Keratinocyte (primary cell): ENCODE results near the gene VSTM2A. TPM values are rescaled to one million over a fixed set of nuclear protein-coding genes. Genes with fewer than 3 reads are reported as not detected.

Experiments used
- DNase-seq: peaks from one replicate; pipeline ENCODE4 v3.0.0-alpha.2; 2011; ENCODE audit warnings: low read depth, missing footprints, low spot score
- FAIRE-seq: peaks from 2 replicates; lab custom pipeline; 2011; peaks lifted over from hg19 to GRCh38; lab: Jason Lieb, UNC
- H2AFZ ChIP-seq: 2 replicates; pipeline ENCODE4 v1.6.0; 2012; ENCODE audit warnings: low read length, control low read depth, inconsistent platforms; ENCODE audit not compliant: control insufficient read depth
- H3K27ac ChIP-seq: 2 replicates; pipeline ENCODE4 v1.5.1; 2011; ENCODE audit warnings: low read length; ENCODE audit not compliant: control insufficient read depth, insufficient read depth
- H3K27me3 ChIP-seq: 3 replicates; pipeline ENCODE4 v1.6.0; 2011; ENCODE audit warnings: low read length; ENCODE audit not compliant: control insufficient read depth, insufficient read depth; ENCODE audit errors: extremely low read depth
- H3K36me3 ChIP-seq, 2 experiments: 2 replicates in 1 of 2; 3 replicates in 1 of 2; pipeline ENCODE4 v1.5.1; 2011; ENCODE audit warnings: low read length in 2 of 2, mild to moderate bottlenecking in 1 of 2; ENCODE audit not compliant: control insufficient read depth in 2 of 2, insufficient read depth in 2 of 2; ENCODE audit errors: extremely low read depth in 1 of 2
- H3K4me1 ChIP-seq: 3 replicates; pipeline ENCODE4 v1.5.1; 2011; ENCODE audit warnings: low read length; ENCODE audit not compliant: control insufficient read depth, insufficient read depth; ENCODE audit errors: extremely low read depth
- H3K4me2 ChIP-seq: 3 replicates; pipeline ENCODE4 v1.6.0; 2011; ENCODE audit warnings: low read depth, low read length; ENCODE audit not compliant: control insufficient read depth, insufficient read depth; ENCODE audit errors: extremely low read depth
- H3K4me3 ChIP-seq, 3 experiments: fragments of 200-600 bp in 1 of 3; sonication (generic) in 1 of 3; 2 replicates in 2 of 3; 3 replicates in 1 of 3; pipeline ENCODE4 v1.5.1; 2011 to 2016; ENCODE audit warnings: low read length in 3 of 3, mild to moderate bottlenecking in 3 of 3, control low read depth in 2 of 3, inconsistent platforms in 1 of 3, low read depth in 1 of 3, mixed read lengths in 1 of 3, mixed run types in 1 of 3, moderate library complexity in 1 of 3; ENCODE audit not compliant: control insufficient read depth in 2 of 3, insufficient read depth in 2 of 3; ENCODE audit errors: extremely low read depth in 1 of 3
- H3K79me2 ChIP-seq: 2 replicates; pipeline ENCODE4 v1.6.0; 2012; ENCODE audit warnings: low read length; ENCODE audit not compliant: control insufficient read depth, insufficient read depth
- H3K9ac ChIP-seq: 3 replicates; pipeline ENCODE4 v1.6.0; 2011; ENCODE audit warnings: low read length; ENCODE audit not compliant: control insufficient read depth, insufficient read depth; ENCODE audit errors: extremely low read depth
- H3K9me1 ChIP-seq: 3 replicates; pipeline ENCODE4 v1.6.0; 2011; ENCODE audit warnings: low read length; ENCODE audit not compliant: control insufficient read depth, insufficient read depth; ENCODE audit errors: extremely low read depth
- H3K9me3 ChIP-seq: 2 replicates; pipeline ENCODE4 v1.5.1; 2012; ENCODE audit warnings: low read depth, low read length; ENCODE audit not compliant: control insufficient read depth
- H4K20me1 ChIP-seq: 3 replicates; pipeline ENCODE4 v1.6.0; 2011; ENCODE audit warnings: low read length; ENCODE audit not compliant: control insufficient read depth, insufficient read depth; ENCODE audit errors: extremely low read depth
- EZH2 ChIP-seq: IDR thresholded peaks from one replicate; pipeline ENCODE4 v1.6.1; 2012; ENCODE audit warnings: inconsistent platforms, mild to moderate bottlenecking, low read length, moderate library complexity
- dilution Hi-C: fragments of 300-500 bp; cut with MboI; formaldehyde crosslinking; loops from one replicate; pipeline ENCODE4 v1.7.0; 2020; ENCODE audit warnings: low sequenced_read_pairs; ENCODE audit not compliant: extremely low pct_ligation_motif_present
- polyA plus RNA-seq, 5 experiments: library from polyadenylated mRNA; depleted of rRNA in 3 of 5; stranded (reverse) in 3 of 5; stranded (forward) in 1 of 5; unstranded in 1 of 5; fragments of >200 nt; gene quantifications; 1 replicate in 1 of 5; 2 replicates in 3 of 5; 3 replicates in 1 of 5; pipeline versions ENCODE4 v1.2.1 to v1.2.3, GENCODE V29; 2011 to 2012; ENCODE audit warnings: missing spikeins in 2 of 5, low read depth in 1 of 5, low replicate concordance in 1 of 5
- TF ChIP-seq, protein P1 (sequence below), 3 experiments: IDR thresholded peaks in 1 of 3; conservative IDR thresholded peaks in 1 of 3; optimal IDR thresholded peaks in 1 of 3; 2 replicates in 2 of 3; 3 replicates in 1 of 3; pipeline versions ENCODE3 to v1.5.1; 2011; ENCODE audit warnings: low read length in 3 of 3, mild to moderate bottlenecking in 3 of 3, moderate library complexity in 2 of 3, control low read depth in 1 of 3, inconsistent platforms in 1 of 3; ENCODE audit not compliant: insufficient read depth in 2 of 3; ENCODE audit errors: extremely low read depth in 1 of 3

Gene VSTM2A
- polyA plus RNA-seq, 1 donor (not counting 4 experiments of a cell fraction or from before 2014, with no cell fraction given) = not detected

DNA sequence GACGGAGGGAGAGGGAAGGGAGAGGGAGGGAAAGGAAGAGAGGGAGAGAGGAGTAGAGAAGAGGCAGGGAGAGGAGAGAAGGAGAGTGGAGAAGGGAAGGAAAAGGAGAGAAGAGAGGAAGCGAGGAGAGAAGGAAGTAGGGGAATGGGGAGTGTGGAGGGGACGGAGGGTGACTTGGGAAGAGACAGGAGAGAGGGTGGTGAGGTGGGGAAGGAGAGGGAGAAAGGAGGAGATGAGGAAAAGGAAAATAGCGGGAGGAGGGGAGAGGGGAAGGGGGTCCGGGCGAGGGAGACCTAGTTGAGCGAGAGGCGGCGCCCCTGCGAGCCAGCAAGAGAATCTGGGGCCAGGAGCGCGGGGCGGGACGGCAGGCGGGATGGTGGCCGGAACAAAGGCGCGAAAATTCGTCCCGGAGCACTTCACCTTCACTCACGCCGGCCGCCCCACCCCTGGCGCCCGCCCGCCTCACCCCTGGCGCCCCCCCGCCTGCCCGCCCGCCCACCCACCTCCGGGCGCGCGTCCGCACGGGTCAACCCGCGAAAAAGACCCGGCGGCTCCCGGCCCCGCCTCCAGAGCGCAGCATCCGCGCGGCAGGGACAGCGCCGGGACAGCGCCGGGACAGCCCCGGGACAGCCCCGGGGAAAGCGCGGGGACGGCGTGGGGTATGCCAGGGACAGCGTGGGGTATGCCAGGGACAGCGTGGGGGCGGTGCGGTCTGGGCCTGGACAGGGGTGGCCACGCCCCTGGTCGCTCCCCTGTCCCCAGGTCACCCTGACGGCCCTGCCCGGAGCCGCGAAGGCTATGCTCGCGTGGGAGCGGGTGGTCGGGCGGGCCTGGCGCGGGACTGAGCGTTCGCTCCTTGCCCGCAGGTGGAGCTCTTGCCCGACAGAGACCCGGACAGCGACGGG, 4.2 kb downstream of the VSTM2A start:
- no peaks in the 10 kb centered on the region for H3K9me3 ChIP-seq
- peak overlapping the region; percentile 17 for H3K4me2 ChIP-seq
- no peak overlapping the region for H3K4me3 ChIP-seq
- dilution Hi-C loops = no loop called here
- no peaks in the 10 kb centered on the region for H3K4me1 ChIP-seq
- DNase-seq = no peak
- H4K20me1 ChIP-seq = peaks cover 2% of the 10 kb centered on the region
- FAIRE-seq = no peak
- H3K79me2 ChIP-seq = no peaks in the 10 kb centered on the region
- H3K9ac ChIP-seq = no peak overlapping the region
- H3K27ac ChIP-seq = no peak overlapping the region
- no peaks in the 10 kb centered on the region for H3K36me3 ChIP-seq
- no peak overlapping the region for H2AFZ ChIP-seq
- TF ChIP-seq, protein P1, sequence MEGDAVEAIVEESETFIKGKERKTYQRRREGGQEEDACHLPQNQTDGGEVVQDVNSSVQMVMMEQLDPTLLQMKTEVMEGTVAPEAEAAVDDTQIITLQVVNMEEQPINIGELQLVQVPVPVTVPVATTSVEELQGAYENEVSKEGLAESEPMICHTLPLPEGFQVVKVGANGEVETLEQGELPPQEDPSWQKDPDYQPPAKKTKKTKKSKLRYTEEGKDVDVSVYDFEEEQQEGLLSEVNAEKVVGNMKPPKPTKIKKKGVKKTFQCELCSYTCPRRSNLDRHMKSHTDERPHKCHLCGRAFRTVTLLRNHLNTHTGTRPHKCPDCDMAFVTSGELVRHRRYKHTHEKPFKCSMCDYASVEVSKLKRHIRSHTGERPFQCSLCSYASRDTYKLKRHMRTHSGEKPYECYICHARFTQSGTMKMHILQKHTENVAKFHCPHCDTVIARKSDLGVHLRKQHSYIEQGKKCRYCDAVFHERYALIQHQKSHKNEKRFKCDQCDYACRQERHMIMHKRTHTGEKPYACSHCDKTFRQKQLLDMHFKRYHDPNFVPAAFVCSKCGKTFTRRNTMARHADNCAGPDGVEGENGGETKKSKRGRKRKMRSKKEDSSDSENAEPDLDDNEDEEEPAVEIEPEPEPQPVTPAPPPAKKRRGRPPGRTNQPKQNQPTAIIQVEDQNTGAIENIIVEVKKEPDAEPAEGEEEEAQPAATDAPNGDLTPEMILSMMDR (optimal IDR thresholded peaks at IDR 0.05 in 1 of 3, IDR thresholded peaks at IDR 0.05 in 1 of 3, conservative IDR thresholded peaks at IDR 0.05 in 1 of 3; ENCODE audit: extremely low read depth in 1 of 3, insufficient read depth in 2 of 3, low read length in 3 of 3) = peak in 2 of 3 experiments; percentile 57 to 60
- TF ChIP-seq EZH2 = peak; percentile 97
- H3K9me1 ChIP-seq = no peaks in the 10 kb centered on the region
- H3K27me3 ChIP-seq = peaks cover 59% of the 10 kb centered on the region

DNA sequence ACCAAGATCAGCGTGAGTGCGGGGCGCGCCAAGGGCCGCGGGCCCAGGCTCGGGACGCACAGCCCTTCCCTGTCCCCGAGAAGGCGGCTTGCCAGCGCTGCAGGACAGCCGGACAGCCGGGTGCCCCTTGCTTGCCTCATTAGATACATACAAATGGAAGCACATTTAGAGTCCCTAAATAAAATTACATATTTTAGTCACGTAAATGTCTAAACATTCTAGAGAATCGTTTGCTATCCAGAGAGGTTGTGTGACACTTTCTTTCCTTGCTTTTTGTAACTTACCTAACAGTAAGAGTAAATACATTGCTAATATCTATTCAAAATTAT, 4.8 kb downstream of the VSTM2A start:
- Histone ChIP-seq H3K4me3 (no peak overlapping the region), H3K27me3 (peaks cover 53% of the 10 kb centered on the region), H3K36me3 (no peaks in the 10 kb centered on the region), H3K4me1 (no peaks in the 10 kb centered on the region), H3K9me1 (no peaks in the 10 kb centered on the region), H3K9me3 (no peaks in the 10 kb centered on the region), H4K20me1 (peaks cover 2% of the 10 kb centered on the region), H3K9ac (no peak overlapping the region), H3K4me2 (peak overlapping the region; percentile 17), H3K79me2 (no peaks in the 10 kb centered on the region), H3K27ac (no peak overlapping the region), H2AFZ (no peak overlapping the region)
- dilution Hi-C loops = no loop called here
- TF ChIP-seq, protein P1 (optimal IDR thresholded peaks at IDR 0.05 in 1 of 3, IDR thresholded peaks at IDR 0.05 in 1 of 3, conservative IDR thresholded peaks at IDR 0.05 in 1 of 3; ENCODE audit: extremely low read depth in 1 of 3, insufficient read depth in 2 of 3, low read length in 3 of 3) = no peak
- TF ChIP-seq EZH2 = peak; percentile 71
- FAIRE-seq (no peak), DNase-seq (no peak)
